GM19395 (cell line): ENCODE data around the gene PIKFYVE.

Source experiments
- ATAC-seq: cut with Tn5 transposase; IDR thresholded peaks from one replicate; pipeline ENCODE4 v1.9.1; 2021; ENCODE audit warnings: mild to moderate bottlenecking, moderate library complexity; ENCODE audit not compliant: unreplicated experiment

PIKFYVE gene

DNA sequence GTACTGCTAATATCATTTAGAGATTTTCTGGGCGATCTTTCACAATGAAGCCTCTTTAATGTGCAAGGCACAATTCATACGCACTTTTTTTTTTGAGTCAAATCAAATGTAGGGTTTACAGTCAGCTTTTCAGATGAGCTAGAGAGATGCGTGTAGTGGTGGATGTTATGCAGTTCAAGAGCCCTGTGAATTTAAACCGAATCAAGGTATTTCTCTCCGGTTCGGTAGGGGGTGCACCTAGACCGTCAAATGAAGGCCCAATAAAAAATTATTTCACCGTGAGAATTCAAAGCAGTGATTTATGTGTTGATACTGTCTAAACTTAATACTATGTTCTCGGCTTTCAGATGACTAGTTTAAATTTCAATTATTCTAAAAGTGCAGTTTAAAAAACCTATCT, 141.6 kb downstream of the PIKFYVE start:
- ATAC-seq, result no peak
